Measurements from ENCODE around the gene MYRIP.
"Not testable (repeated sequence)": the region's sequence is repeated elsewhere in the genome, so short reads cannot be mapped to it uniquely, and the experiment has no call there.

MYRIP gene

GRCh38 chr3:40088527-40089170, 279.2 kb downstream of the MYRIP start:
- DNase-seq = no peak

- no peak for DNase-seq
Measured at GRCh38 chr3:40096661-40097111, 287.3 kb downstream of the MYRIP start.

GRCh38 chr3:40097131-40098117, 288.0 kb downstream of the MYRIP start:
- DNase-seq = no peak

GRCh38 chr3:40098261-40098759, 288.9 kb downstream of the MYRIP start:
- no peak for DNase-seq

GRCh38 chr3:40099871-40100270, 290.5 kb downstream of the MYRIP start:
- no peak for DNase-seq

GRCh38 chr3:40102182-40102581, 292.8 kb downstream of the MYRIP start:
- DNase-seq = no peak

GRCh38 chr3:40103829-40104228, 294.4 kb downstream of the MYRIP start:
- no peak for DNase-seq

- no peak for DNase-seq
Measured at GRCh38 chr3:40104441-40104840, 295.0 kb downstream of the MYRIP start.

- DNase-seq = no peak
Measured at GRCh38 chr3:40108643-40109042, 299.2 kb downstream of the MYRIP start.

- no peak for DNase-seq
Measured at GRCh38 chr3:40109641-40110490, 300.5 kb downstream of the MYRIP start.

- no peak for DNase-seq
Measured at GRCh38 chr3:40116478-40117177, 307.2 kb downstream of the MYRIP start.

- DNase-seq = no peak
Measured at GRCh38 chr3:40118091-40118490, 308.7 kb downstream of the MYRIP start.

GRCh38 chr3:40120067-40120692, 310.8 kb downstream of the MYRIP start:
- no peak for DNase-seq

- DNase-seq = no peak
Measured at GRCh38 chr3:40120806-40121205, 311.4 kb downstream of the MYRIP start.

- DNase-seq = no peak
Measured at GRCh38 chr3:40124918-40125317, 315.5 kb downstream of the MYRIP start.

GRCh38 chr3:40128166-40128565, 318.8 kb downstream of the MYRIP start:
- no peak for DNase-seq

GRCh38 chr3:40129510-40129909, 320.1 kb downstream of the MYRIP start:
- no peak for DNase-seq

- DNase-seq = no peak
Measured at GRCh38 chr3:40129981-40130380, 320.6 kb downstream of the MYRIP start.

- DNase-seq = no peak
Measured at GRCh38 chr3:40130721-40131120, 321.3 kb downstream of the MYRIP start.

- DNase-seq = not testable (repeated sequence)
Measured at GRCh38 chr3:40133886-40134575, 324.6 kb downstream of the MYRIP start.

Data from stimulated activated naive CD4-positive, alpha-beta T cell (primary cell).